ENCODE data around the gene PTMS.

PTMS gene

GRCh38 chr12:6772726-6773589 is 6.8 kb downstream of the PTMS start:
- no peak for TF ChIP-seq CTCF (IDR thresholded peaks at IDR 0.05; ENCODE audit: low read depth, low read length, missing control alignments)
- DNase-seq (ENCODE audit: low read depth), result no peak
- H3K4me3 ChIP-seq (ENCODE audit: low read depth, low read length), result no peak overlapping the region

- no peak for TF ChIP-seq CTCF (IDR thresholded peaks at IDR 0.05; ENCODE audit: low read depth, low read length, missing control alignments)
Observed at GRCh38 chr12:6773590-6774351, 7.6 kb downstream of the PTMS start.

GRCh38 chr12:6774499-6775062 is 8.4 kb downstream of the PTMS start:
- no peak for TF ChIP-seq CTCF (IDR thresholded peaks at IDR 0.05; ENCODE audit: low read depth, low read length, missing control alignments)
- DNase-seq (ENCODE audit: low read depth), result no peak
- no peak overlapping the region for H3K4me3 ChIP-seq (ENCODE audit: low read depth, low read length)

More at GRCh38 chr12:6773590-6774351, 7.6 kb downstream of the PTMS start:
- no peak for DNase-seq (ENCODE audit: low read depth)
- H3K4me3 ChIP-seq (ENCODE audit: low read depth, low read length), result no peak overlapping the region

GRCh38 chr12:6775185-6776174 is 9.3 kb downstream of the PTMS start:
- DNase-seq (ENCODE audit: low read depth), result no peak
- no peak overlapping the region for H3K4me3 ChIP-seq (ENCODE audit: low read depth, low read length)
- TF ChIP-seq CTCF (IDR thresholded peaks at IDR 0.05; ENCODE audit: low read depth, low read length, missing control alignments), result no peak

GRCh38 chr12:6777386-6777785 is 11.2 kb downstream of the PTMS start:
- no peak overlapping the region for H3K4me3 ChIP-seq (ENCODE audit: low read depth, low read length)
- DNase-seq (ENCODE audit: low read depth), result no peak
- no peak for TF ChIP-seq CTCF (IDR thresholded peaks at IDR 0.05; ENCODE audit: low read depth, low read length, missing control alignments)

- H3K4me3 ChIP-seq (ENCODE audit: low read depth, low read length), result peak overlapping the region; percentile 47
- TF ChIP-seq CTCF (IDR thresholded peaks at IDR 0.05; ENCODE audit: low read depth, low read length, missing control alignments), result no peak
Observed at GRCh38 chr12:6778217-6778573, 12.0 kb downstream of the PTMS start.

More at GRCh38 chr12:6778217-6778573, 12.0 kb downstream of the PTMS start:
- no peak for DNase-seq (ENCODE audit: low read depth)
